LoVo (cell line): ENCODE results near the gene PPP2R2B.

Source experiments
- DNase-seq: peaks from one replicate; pipeline ENCODE4 v3.0.0-alpha.2; 2016; ENCODE audit warnings: low spot score

PPP2R2B gene

DNA sequence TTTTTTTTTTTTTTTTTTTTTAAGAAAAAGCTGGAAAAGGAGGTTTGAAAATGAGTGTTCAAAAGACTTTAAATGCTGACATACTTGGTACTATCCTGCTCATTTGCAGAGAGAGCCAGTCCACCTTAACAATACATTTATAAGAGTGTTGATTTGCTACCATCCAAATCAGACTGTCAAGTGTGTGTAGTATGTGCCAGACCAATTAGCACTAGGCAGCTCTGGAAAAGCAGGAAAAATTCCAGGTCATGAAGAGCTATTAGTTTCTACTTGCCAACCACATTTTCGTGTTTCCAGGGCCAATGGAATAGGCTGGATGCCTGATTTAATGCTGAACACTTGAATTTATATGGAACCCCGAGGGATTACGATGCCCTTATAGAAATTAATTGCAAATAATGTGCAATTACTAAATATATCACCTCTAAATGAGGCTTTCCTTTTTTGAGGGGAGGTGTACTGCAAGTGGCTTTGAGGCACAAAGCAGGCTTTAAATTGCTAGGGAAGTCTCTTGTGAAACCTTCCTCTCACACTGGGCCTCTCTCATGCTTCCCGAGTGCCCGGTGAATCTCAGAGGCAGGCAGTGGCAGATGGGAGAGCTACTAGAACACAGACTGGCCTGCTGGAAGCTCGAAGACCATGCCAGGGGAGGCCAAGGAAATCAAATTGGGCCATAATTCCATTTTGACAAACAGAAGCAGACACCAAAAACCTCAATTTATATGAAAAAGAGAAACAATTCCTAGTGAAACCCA, 178.7 kb downstream of the PPP2R2B start:
- DNase-seq = no peak

- DNase-seq = no peak
Measured at GRCh38 chr5:146699138-146699537, 179.4 kb downstream of the PPP2R2B start.

DNA sequence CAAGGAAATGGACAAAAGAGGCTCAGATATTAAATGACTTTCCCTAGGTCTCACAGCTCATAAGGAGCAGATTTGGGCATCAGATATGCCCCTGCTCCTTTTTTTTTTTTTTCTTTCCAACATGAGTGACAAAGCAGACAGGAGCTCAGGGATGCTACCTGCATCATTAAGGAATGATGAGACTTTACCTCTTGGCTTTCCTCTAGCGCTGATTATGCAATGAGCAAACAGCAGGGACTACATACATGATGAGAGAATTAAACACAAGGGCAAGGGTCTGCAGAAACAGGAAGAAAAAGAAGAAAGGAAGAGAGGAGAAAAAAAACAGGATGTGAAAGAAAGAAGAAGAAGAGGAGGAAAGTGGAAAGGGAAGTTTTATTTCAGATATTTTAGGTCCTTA, 179.9 kb downstream of the PPP2R2B start:
- no peak for DNase-seq

DNA sequence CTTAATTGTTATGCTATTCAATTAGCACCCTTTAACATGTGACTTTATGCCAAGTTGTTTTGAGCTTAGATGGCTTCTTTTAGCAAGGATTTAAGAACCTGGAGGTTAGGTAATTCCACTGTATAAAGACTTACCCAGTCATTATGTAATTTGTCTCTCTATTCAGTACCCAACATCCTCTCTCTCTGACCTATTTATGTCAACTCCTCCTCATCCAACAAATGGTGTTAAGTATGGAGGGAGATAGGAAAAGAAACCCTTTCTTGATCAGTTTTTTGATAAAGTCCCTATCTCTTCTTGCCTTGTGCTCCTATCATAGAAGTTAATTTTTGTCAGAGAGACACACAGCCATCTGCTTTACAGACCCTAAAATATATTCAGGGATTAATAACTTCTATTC, 181.3 kb downstream of the PPP2R2B start:
- no peak for DNase-seq

DNA sequence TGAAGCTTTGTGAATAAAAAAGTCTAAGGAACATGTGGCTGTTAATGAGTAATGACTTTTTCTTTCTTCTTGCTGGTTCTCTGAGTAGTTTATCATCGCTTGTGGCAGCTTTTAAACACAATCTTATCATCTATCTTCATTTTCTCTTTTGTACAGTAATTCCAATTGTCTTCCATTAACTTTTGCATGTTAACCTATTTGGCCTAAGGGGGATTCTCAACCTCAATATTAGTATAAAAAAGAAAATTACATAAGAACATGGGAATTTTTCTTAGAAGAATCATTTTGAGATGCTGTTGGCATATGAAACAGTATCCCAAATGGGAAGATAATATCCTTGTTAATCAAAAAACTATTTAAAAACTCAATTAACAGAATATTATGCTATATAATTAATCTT, 182.9 kb downstream of the PPP2R2B start:
- DNase-seq = no peak

DNA sequence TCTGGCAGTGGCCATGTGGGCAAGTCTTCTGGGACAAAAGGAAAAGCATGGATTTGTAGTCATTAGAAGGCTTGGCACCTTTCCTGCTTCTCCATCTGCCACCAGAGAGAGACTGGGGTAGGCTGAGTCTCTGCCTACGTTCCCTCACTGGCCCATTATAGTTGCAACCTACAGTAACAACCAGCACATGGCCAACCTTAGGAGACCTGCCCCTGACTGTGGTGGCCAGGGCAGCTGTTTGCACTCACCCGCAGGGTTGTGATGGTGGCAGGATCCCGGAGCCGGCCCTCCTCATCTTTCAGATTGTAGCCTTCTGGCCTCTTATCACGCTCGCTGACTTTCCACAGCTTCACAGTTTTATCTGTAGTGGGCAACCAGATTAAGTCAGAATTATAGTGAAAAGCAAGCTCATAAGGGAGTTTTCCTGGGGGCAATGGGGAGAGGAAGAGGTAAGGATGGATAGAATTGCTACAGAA, 187.6 kb downstream of the PPP2R2B start:
- no peak for DNase-seq

GRCh38 chr5:146687630-146688029, 190.9 kb downstream of the PPP2R2B start:
- no peak for DNase-seq

DNA sequence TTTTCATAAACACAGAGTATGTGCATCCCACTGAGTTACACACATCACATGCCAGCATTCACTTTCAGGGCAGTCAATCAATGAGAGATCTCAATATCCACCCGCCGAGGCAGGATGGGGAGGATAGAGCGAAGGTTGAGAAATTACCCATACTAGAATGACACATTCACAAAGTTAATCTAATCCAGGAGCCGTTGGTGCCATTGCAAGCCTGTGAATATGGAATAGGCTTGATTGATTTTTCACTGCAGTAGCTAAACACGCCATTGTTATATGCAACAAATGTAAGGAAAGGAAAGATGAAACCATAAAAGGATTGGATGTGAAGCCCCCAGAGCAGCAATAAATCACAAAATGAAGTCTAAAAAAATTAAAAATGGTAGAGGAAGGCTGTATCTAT, 194.7 kb downstream of the PPP2R2B start:
- no peak for DNase-seq

DNA sequence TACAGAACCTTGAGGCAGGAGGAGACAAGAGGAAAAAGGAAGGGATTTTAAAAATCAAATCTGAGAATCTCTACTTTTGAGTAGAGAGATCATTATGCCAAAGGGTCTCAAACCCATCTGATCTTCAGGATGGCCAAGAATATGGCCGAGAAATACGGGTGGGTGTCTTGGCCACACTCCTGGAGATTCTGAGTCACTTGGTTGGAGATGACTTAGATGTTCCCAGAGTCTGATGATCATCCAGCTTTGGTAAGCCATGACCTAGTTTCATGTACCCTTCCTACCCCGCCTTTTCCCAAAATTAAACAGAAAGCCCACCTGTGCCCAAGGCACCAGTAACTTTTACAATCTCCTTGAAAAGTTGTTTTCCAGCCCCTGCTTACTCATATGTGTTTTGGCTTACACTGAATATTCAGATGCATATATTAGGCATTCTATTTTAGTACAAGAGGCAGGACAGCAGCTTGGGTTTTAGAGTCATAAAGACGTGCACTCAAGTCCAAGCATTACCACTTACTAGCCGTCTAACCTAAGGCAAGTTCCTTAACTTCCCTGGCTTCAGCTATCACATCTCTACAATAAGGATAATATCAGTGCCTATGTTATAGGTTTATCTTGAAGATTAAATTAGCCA, 195.5 kb downstream of the PPP2R2B start:
- no peak for DNase-seq

GRCh38 chr5:146681585-146682105, 196.9 kb downstream of the PPP2R2B start:
- no peak for DNase-seq

- no peak for DNase-seq
Measured at GRCh38 chr5:146680846-146681584, 197.5 kb downstream of the PPP2R2B start.

- no peak for DNase-seq
Measured at GRCh38 chr5:146675636-146676035, 202.9 kb downstream of the PPP2R2B start.

- no peak for DNase-seq
Measured at GRCh38 chr5:146672866-146673265, 205.7 kb downstream of the PPP2R2B start.

DNA sequence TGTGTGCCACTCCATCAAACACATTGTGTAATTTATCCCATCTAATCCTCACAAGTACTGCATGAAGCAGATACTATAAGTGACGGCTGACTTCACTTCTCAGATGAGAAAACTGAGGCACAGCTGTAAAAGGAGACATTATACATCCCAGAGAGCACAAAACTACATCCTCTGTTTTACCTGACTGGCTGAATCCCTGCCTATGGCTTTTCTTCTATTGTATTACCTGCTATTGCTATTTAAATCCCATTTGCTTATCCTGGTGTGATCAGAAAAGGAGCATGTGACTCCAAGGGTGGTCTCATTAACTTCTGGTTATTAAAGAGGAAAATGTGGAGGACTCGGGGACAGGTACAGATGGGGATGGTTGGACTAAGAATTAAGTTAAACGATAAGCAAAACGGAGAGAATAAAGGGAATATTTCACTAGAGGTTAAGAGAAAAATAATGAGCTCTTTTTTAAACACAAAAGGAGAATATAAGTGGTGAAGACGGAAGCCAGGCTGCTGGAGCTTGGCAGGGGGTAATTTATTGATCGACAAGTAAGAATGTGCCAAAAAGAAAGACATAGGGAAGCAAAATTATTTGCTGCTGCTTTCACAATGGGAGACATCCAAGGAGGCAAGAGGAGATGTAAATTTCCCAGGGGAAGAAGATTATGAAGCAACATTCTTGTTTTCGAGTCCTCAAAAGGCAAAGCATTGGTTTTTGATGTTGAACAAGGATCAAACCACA, 206.8 kb downstream of the PPP2R2B start:
- no peak for DNase-seq

- DNase-seq = no peak
Measured at GRCh38 chr5:146669656-146670055, 208.9 kb downstream of the PPP2R2B start.

- peak; percentile 14 for DNase-seq
Measured at GRCh38 chr5:146667633-146668272, 210.8 kb downstream of the PPP2R2B start.

DNA sequence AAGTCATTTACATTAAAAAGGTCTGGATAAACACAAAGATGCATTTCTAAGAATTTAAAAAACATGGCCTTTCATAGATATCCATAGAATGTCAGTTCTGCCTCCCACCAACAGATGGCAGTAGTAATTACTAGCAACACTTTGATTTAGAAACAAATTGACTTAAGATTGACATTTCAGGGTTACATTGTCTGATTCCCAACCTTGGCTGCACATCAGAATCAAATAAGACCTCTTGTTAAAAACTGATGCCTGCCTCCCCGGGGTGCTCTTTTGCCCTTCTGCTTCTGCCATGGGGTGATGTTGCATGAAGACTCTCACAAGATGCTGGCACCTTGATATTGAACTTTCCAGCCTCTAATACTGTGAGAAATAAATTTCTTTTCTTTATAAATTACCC, 216.3 kb downstream of the PPP2R2B start:
- peak; percentile 30 for DNase-seq

- DNase-seq = no peak
Measured at GRCh38 chr5:146660376-146660960, 218.1 kb downstream of the PPP2R2B start.

DNA sequence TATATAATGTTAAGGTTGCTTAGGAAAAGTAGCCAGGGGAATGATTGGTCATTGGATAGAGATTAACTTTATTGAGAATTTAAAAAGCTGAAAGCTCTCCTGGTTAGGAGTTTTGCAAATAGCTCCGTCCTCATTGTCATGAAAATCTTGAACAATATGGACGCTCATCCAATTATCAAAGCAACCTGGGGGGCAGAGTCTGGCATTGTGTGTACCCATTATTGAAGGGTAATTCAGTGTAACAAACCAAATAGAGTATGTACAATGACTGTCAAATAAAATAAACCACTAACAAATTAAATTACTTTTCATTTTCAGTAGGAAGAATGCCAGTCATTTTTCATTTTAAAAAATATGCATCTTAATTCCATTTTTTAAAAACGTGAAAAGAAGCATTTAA, 218.6 kb downstream of the PPP2R2B start:
- no peak for DNase-seq

- DNase-seq = no peak
Measured at GRCh38 chr5:146656703-146657102, 221.9 kb downstream of the PPP2R2B start.

- no peak for DNase-seq
Measured at GRCh38 chr5:146653560-146653959, 225.0 kb downstream of the PPP2R2B start.
